HG03342 (cell line): ENCODE results near the gene ZCCHC18.
A peak's percentile ranks its signal among the peaks of the same experiment; 100 is the strongest.
"Not testable (repeated sequence)": the region's sequence is repeated elsewhere in the genome, so short reads cannot be mapped to it uniquely, and the experiment has no call there.

Source experiments
- ATAC-seq: cut with Tn5 transposase; IDR thresholded peaks from one replicate; pipeline ENCODE4 v1.9.1; 2021; ENCODE audit warnings: mild to moderate bottlenecking, moderate library complexity; ENCODE audit not compliant: unreplicated experiment

Gene ZCCHC18

DNA sequence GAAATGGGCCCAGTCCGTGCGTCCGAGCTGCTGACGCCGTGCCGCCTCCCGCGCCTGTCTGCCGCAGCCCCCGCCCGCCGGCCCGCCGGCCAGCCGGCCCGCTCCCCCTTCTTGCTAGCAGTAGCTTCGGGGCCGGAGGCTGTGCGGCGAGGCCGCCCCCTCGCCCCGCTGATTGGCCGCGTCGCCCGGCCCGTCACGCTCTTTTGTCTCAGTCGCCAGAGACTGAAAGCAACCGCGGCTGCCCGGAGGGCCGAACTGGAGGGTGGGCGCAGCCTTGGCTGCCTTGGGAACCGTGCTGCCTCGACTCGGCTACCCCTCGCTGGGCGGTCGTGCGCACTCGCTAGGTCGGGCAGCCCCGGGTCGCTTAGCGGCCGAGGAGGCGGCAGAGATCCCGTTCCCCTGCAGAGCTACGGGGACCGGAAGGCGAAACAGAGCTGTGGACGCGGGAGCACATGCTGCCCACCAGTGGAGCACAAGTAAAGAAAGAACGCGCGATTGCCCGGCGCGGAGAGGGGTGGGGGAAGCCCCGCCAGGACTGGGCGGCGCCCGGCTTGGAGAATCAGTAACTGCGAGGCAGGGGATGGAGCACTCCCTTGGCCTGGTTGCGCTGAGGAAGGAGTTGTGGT, at the start of gene ZCCHC18:
Gene ZCCHC18, plus strand, starts transcription at position 198 of the 626 bp plus-strand sequence. CDS start 1,589 bp downstream, outside the sequence.
- peak; percentile 67 for ATAC-seq

GRCh38 chrX:104062636-104063035, 49.7 kb upstream of the ZCCHC18 start:
- not testable (repeated sequence) for ATAC-seq

GRCh38 chrX:104075778-104076445, 36.4 kb upstream of the ZCCHC18 start, which contains the start of gene TMSB15C:
TSS of gene TMSB15C (minus strand) at chrX:104076236.
- peak; percentile 99 for ATAC-seq

DNA sequence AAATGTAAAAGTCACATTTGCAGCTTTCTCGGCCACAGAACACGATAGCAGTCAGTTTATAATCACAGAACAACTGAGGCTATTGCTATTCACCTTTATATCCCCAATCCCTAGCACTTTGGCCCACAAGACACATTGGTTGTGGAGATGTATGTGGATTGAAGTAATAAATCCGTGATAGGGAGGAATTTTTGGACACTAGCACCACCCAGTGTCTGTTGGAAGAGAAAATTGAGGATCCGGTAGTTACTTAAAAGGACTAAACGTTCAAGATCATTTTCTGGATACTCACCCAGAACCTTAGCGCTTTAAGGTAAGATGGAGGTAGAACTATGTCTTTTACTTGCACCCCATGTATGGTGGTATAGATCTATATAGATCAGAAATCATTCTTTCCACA, 34.5 kb upstream of the ZCCHC18 start:
- not testable (repeated sequence) for ATAC-seq

DNA sequence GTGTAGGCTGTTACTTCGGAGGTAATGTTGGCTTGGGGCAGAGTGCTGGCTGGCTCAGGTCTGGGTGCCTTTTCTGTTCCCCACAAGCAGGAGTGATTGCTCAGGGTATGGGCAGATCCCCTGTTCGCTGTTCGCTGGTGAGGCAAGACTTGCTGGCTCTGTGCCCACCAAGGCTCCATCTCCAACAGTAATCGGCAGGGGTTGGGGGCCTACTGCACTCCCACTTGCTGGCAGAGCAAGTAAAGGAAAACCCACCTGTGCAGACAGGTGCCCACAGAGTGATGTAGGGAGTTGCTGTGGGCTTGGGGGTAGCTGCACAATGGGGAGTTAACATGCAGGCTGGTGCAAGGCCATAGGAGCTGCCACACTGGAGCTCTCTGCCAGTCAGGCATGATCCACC, 28.3 kb upstream of the ZCCHC18 start:
- no peak for ATAC-seq

- no peak for ATAC-seq
These were observed 27.6 kb upstream of the ZCCHC18 start for GRCh38 chrX:104084534-104085277.

DNA sequence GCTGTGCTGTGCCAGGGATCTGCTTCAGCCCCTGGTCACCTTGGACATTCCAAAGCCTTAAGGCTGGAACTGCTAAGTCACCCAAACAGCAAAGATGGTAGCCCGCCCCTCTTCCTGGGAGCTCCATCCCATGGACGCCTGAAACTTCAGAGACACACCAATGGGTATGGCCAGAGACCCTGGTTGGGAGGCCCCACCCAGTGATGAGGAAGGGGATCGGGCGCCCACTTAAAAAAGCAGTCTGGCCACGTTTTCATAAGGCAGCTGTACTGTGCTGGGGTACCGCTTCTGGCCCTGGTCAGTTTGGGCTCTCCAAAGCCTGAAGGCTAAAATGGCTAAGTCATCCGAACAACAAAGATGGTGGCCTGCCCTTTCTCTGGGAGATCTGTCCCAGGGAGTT, 26.8 kb upstream of the ZCCHC18 start:
- no peak for ATAC-seq

DNA sequence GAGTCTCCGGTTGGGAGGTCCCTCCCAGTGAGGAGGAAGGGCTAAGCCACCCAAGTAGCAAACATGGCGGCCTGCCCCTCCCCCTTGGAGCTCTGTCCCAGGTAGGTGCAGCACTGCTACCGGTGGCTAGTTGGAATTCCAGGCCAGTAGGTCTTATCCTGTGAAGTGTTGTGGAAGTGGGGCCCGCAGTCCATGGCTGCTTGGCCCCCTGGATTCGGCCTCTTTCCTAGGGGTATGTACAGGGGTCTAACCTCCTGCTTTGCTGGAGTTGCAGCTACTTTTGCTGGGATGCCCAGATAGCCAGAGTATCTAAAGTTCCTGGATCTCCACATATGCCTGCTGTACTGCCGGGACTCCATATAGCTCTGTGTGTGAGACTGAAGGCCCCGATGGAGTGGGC, 26.4 kb upstream of the ZCCHC18 start:
- ATAC-seq: no peak

- ATAC-seq: peak; percentile 80
These were observed 14.0 kb upstream of the ZCCHC18 start for GRCh38 chrX:104098151-104098808.

- peak; percentile 55 for ATAC-seq
These were observed 13.4 kb upstream of the ZCCHC18 start for GRCh38 chrX:104098919-104099318.

- ATAC-seq: no peak
These were observed 7.6 kb upstream of the ZCCHC18 start for GRCh38 chrX:104104676-104105075.

DNA sequence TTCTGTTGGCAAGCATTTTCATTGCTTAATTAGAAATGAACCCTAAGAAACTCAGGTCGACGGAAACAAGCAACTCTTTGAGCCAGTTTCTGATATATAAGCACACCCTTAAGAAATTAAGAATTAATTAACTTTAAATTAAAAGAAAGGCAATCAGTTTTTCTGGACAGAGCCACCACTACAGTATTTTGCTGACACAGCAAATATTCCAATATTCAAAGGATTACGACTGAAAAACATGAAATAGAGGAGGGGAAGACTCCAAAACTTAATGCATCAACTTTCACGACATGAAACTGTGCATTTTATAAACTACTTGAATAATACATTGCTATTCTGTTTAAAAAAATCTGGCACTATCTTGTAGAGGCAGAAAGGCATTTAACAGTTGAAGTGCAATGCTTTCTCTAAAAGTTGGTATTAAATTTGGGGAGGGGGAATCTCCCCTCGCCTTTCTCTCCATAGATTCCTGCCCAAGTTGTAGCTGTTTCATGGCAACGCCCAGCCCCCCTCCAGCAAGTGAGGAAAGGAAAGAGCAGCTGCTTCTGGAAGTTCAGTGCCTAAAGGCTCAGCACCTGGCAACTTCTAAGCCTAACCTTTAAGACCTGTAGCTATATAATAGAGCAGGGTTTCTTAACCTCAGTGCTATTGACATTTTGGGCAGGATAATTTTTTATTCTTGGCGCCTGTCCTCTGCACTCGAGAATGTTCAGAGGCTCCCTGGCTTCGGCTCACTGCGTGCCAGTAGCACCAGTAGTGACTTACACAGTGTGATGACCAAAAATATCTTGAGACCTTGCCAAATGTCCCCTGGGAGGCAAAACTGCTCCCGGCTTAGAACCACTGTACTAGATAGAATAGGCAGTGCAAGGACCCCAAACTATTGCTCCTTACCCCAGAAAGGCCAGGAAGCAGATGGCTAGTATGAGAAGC, 6.7 kb upstream of the ZCCHC18 start:
- no peak for ATAC-seq

DNA sequence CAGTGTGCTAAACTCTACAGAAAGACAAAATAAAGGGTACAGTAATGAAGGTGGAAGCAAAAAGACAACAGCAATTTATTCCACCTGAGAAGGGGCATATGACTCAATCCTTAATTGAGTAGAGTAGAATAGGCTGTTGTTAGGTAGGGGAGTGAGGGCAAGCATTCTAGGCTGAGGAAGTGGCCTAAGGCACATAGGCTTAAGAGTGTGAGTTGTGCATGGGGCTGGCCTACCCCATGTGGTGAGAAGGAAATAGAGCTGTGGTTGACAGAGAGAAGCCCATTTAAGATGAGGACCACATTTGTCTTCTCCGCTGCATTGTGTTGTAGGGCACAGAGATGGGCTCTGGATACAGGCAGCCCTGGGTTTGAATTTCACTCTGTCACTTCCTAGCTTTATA, 3.4 kb upstream of the ZCCHC18 start:
- no peak for ATAC-seq

DNA sequence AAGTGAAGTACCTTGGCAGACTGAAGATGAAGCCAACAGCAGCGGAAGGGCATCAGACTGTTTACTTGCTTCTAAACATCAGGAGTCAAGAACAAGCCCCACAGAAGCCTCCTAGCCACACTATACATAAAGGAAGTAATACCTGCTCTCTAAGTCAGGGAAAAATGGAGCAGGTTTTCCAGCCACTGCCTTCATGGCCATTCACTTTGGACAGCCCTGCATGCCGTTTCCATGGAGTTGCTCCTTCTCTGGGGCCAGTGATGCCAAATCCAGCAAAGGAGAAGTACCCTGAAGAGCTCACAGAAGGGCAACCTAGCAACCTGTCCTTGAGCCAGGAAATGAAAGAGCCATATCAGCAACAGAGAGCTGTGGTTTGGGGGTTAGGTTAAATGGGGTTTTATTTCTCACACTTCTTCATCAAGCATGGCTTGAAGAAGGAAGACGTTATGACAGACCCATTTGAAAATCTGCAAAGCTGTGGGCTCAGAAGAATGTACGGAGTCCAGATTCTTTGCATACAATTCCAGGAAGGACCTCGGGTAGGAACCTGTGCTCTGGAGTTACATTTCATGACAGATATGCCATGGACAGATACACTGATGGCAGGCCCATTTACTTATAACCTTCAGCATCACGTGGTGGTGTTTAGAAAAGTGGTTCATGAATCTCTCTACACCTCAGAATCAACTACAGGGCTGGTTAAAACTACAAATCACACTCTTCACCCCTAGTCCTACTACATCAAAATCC, 1.7 kb upstream of the ZCCHC18 start:
- not testable (repeated sequence) for ATAC-seq

- peak; percentile 41 for ATAC-seq
These were observed 1.1 kb downstream of the ZCCHC18 start for GRCh38 chrX:104113222-104113965.

- ATAC-seq: no peak
These were observed 5.4 kb downstream of the ZCCHC18 start for GRCh38 chrX:104117759-104118158.

DNA sequence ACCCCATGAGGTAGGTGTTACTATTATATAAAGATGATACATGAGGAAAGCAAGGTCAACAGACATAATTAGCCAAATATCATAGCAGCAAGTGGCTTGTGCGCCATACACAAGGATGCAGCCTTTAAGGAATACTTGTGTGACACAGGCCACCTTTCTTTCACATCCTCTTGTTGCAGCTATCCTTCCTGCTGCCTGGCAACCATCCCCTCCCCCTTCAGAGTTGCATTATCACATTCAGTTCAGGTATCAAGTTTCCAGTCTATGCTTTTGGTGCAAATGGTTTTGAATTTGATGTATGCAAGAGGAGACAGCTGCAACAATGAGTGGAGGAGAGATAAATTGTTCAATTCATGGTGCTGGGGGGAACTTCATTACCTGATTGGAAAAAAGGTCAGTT, 6.4 kb downstream of the ZCCHC18 start:
- ATAC-seq: peak; percentile 54

DNA sequence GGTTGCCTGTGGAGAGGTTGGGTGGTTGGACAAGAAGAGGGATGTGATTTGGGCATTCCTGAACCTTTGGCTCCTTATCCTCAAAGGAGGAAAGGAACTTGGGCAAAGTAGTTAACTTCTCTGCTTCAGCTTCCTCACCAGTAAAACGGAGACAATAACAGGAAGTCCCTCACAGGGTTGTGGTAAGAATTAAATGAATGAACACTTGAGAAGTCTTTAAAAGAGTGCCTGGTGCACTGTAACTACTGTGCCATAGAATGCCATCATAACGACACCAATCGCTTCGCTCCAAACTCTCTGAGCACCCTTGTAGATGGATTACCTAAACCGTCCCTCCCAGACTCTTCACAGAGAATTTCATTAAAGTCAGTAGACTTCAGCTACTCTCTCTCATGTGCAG, 10.5 kb downstream of the ZCCHC18 start:
- no peak for ATAC-seq

- no peak for ATAC-seq
These were observed 14.5 kb downstream of the ZCCHC18 start for GRCh38 chrX:104126856-104127255.
